GM12878 (cell line): ENCODE results near the gene ROCK2. TPM values are rescaled to one million over a fixed set of nuclear protein-coding genes. Genes with fewer than 3 reads are reported as not detected.
A peak's percentile ranks its signal among the peaks of the same experiment; 100 is the strongest.

Experiments
- ATAC-seq: fragments of 200-7000 bp; cut with Tn5 transposase; 3 replicates; pipeline ENCODE4 v1.9.1; 2020; ENCODE audit warnings: mild to moderate bottlenecking, moderate library complexity
- BruUV-seq: library from RNA; stranded (reverse); fragments of 400-500 nt; replicated peaks from 2 replicates; lab custom pipeline; 2021; lab: Mats Ljungman, UMichigan
- CTCF ChIA-PET: fragments of 300-600 bp; sonication (Branson Sonifier 250); formaldehyde crosslinking; extraction: SDS; loops from one replicate; lab custom pipeline; 2021; ENCODE audit warnings: inconsistent platforms; lab: Yijun Ruan, JAX
- POLR2A ChIA-PET: fragments of 350-600 bp; formaldehyde crosslinking; extraction: SDS; loops from one replicate; lab custom pipeline; 2021; ENCODE audit warnings: inconsistent platforms; lab: Charles Lee
- RAD21 ChIA-PET: fragments of 300-600 bp; sonication (Branson Sonifier 250); formaldehyde crosslinking; loops from one replicate; lab custom pipeline; 2023; ENCODE audit warnings: antibody characterized with exemption; ENCODE audit not compliant: unreplicated experiment; lab: Charles Lee
- SMC1A ChIA-PET: fragments of 300-600 bp; sonication (Branson Sonifier 250); formaldehyde crosslinking; loops from one replicate; lab custom pipeline; 2023; ENCODE audit not compliant: unreplicated experiment, uncharacterized antibody; lab: Charles Lee
- DNase-seq: peaks from one replicate; pipeline ENCODE4 v3.0.0-alpha.2; 2011; ENCODE audit warnings: low read depth, low spot score
- FAIRE-seq: peaks from 3 replicates; lab custom pipeline; 2011; peaks lifted over from hg19 to GRCh38; lab: Jason Lieb, UNC
- H2AFZ ChIP-seq: 2 replicates; pipeline ENCODE4 v1.6.0; 2011; ENCODE audit warnings: low read depth, low read length, control low read depth; ENCODE audit not compliant: control insufficient read depth
- H3K27ac ChIP-seq: 2 replicates; pipeline ENCODE4 v1.5.1; 2011; ENCODE audit warnings: control low read depth; ENCODE audit not compliant: control insufficient read depth, insufficient read depth
- H3K27me3 ChIP-seq, 2 experiments: replicated peaks in 1 of 2; 2 replicates each; pipeline versions ENCODE4 v1.6.0 to v1.6.1; 2011; ENCODE audit warnings: low read length in 1 of 2; ENCODE audit not compliant: control insufficient read depth in 2 of 2, insufficient read depth in 2 of 2
- H3K36me3 ChIP-seq, 2 experiments: 2 replicates each; pipeline ENCODE4 v1.5.1; 2011; ENCODE audit warnings: low read length in 1 of 2; ENCODE audit not compliant: control insufficient read depth in 2 of 2, insufficient read depth in 2 of 2
- H3K4me1 ChIP-seq: 2 replicates; pipeline ENCODE4 v1.6.1; 2011; ENCODE audit warnings: mild to moderate bottlenecking, low read length, moderate library complexity, mixed read lengths; ENCODE audit not compliant: control insufficient read depth, insufficient read depth
- H3K4me2 ChIP-seq: 2 replicates; pipeline ENCODE4 v1.6.0; 2011; ENCODE audit warnings: control low read depth; ENCODE audit not compliant: control insufficient read depth, insufficient read depth
- H3K4me3 ChIP-seq: fragments of 200-600 bp; sonication (generic); 2 replicates; pipeline ENCODE4 v1.5.1; 2016
- H3K79me2 ChIP-seq: 2 replicates; pipeline ENCODE4 v1.6.0; 2011; ENCODE audit warnings: low read length; ENCODE audit not compliant: control insufficient read depth, insufficient read depth
- H3K9ac ChIP-seq: 2 replicates; pipeline ENCODE4 v1.8.0; 2011; ENCODE audit warnings: low read length, control low read depth, mixed read lengths; ENCODE audit not compliant: control insufficient read depth, insufficient read depth
- H3K9me3 ChIP-seq: replicated peaks from 3 replicates; pipeline ENCODE4 v1.5.1; 2011; ENCODE audit warnings: mild to moderate bottlenecking, low read length; ENCODE audit not compliant: control insufficient read depth, insufficient read depth
- H4K20me1 ChIP-seq: 2 replicates; pipeline ENCODE4 v1.6.0; 2011; ENCODE audit not compliant: control insufficient read depth, insufficient read depth
- ESRRA ChIP-seq: IDR thresholded peaks from 2 replicates; pipeline ENCODE4 v1.6.1; 2012; ENCODE audit warnings: mild to moderate bottlenecking, low read length, improper control_type of control experiment
- MEF2A ChIP-seq: IDR thresholded peaks from 2 replicates; pipeline ENCODE4 v1.6.1; 2011; ENCODE audit warnings: low read depth, mild to moderate bottlenecking, low read length, moderate library complexity; ENCODE audit not compliant: insufficient read depth
- MYB ChIP-seq: fragments of 150-350 bp; IDR thresholded peaks from 2 replicates; pipeline ENCODE4 v1.6.1; 2014; ENCODE audit warnings: mild to moderate bottlenecking, low read depth, low read length, borderline replicate concordance
- SMAD5 ChIP-seq: IDR thresholded peaks from 2 replicates; pipeline ENCODE4 v1.6.1; 2016; ENCODE audit warnings: antibody characterized with exemption, low read depth
- WGBS: methylation state at CpG from one replicate; pipeline ENCODE4 v1.1.6; 2016; ENCODE audit warnings: low lambda C conversion rate; ENCODE audit not compliant: insufficient replicate concordance, insufficient coverage; ENCODE audit errors: missing lambda C conversion rate; 5-methylcytosine and 5-hydroxymethylcytosine counted together
- in situ Hi-C: fragments of 300-500 bp; cut with MboI; formaldehyde crosslinking; loops from 9 replicates; pipeline ENCODE4 v1.14.3; 2018; ENCODE audit warnings: mixed read lengths
- intact Hi-C: fragments of 100-400 bp; cut with micrococcal nuclease; formaldehyde crosslinking; loops from one replicate; pipeline ENCODE4 v1.14.2; 2022; ENCODE audit not compliant: unreplicated experiment
- polyA plus RNA-seq, 11 experiments: library from polyadenylated mRNA; depleted of rRNA in 4 of 11; unstranded in 6 of 11; stranded (reverse) in 5 of 11; fragments of >200 nt; fragmentation: Nextera tagmentation in 4 of 11; fragmentation: Illumina TruSeq in 1 of 11; extraction: Ambion mirVana in 4 of 11; extraction: Trizol in 1 of 11; gene quantifications; 1 replicate in 1 of 11; 2 replicates in 10 of 11; pipeline versions ENCODE4 v1.2.1 to v1.2.3, GENCODE V29; 2011 to 2016; ENCODE audit warnings: inconsistent platforms in 2 of 11, missing spikeins in 2 of 11, low read depth in 1 of 11
- total RNA-seq, 4 experiments: library from RNA; depleted of rRNA in 3 of 4; stranded (reverse); fragments of >200 nt in 3 of 4; fragmentation: Illumina TruSeq in 1 of 4; extraction: Trizol in 1 of 4; gene quantifications; 2 replicates each; pipeline versions ENCODE4 v1.2.1 to v1.2.3, GENCODE V29; 2013 to 2021
- TF ChIP-seq, protein P1 (sequence below): fragments of 150-350 bp; IDR thresholded peaks from 2 replicates; pipeline ENCODE4 v1.6.1; 2014; ENCODE audit warnings: mild to moderate bottlenecking, low read depth, low read length
- TF ChIP-seq, protein P2 (sequence below): fragments of 450-650 bp; IDR thresholded peaks from 2 replicates; pipeline ENCODE4 v1.6.1; 2017; ENCODE audit warnings: mild to moderate bottlenecking, moderate library complexity
- TF ChIP-seq, protein P3 (sequence below): fragments of 450-650 bp; IDR thresholded peaks from 2 replicates; pipeline ENCODE4 v1.6.1; 2018; ENCODE audit warnings: mild to moderate bottlenecking, low read depth, moderate library complexity; ENCODE audit not compliant: partially characterized antibody
- TF ChIP-seq, protein P4 (sequence below): fragments of 450-650 bp; IDR thresholded peaks from 2 replicates; pipeline ENCODE4 v1.6.1; 2017; ENCODE audit warnings: mild to moderate bottlenecking, low read depth, inconsistent platforms; ENCODE audit not compliant: poor library complexity, severe bottlenecking
- TF ChIP-seq, protein P5 (sequence below): IDR thresholded peaks from 2 replicates; pipeline ENCODE4 v1.6.1; 2012; ENCODE audit warnings: low read depth, low read length, improper control_type of control experiment

The ROCK2 gene
- total and polyA plus RNA-seq, 10 of the 15 experiments (the other 5 are each of a cell fraction or from before 2014, with no cell fraction given): 4.6 to 22.1 (median 8.3) TPM

DNA sequence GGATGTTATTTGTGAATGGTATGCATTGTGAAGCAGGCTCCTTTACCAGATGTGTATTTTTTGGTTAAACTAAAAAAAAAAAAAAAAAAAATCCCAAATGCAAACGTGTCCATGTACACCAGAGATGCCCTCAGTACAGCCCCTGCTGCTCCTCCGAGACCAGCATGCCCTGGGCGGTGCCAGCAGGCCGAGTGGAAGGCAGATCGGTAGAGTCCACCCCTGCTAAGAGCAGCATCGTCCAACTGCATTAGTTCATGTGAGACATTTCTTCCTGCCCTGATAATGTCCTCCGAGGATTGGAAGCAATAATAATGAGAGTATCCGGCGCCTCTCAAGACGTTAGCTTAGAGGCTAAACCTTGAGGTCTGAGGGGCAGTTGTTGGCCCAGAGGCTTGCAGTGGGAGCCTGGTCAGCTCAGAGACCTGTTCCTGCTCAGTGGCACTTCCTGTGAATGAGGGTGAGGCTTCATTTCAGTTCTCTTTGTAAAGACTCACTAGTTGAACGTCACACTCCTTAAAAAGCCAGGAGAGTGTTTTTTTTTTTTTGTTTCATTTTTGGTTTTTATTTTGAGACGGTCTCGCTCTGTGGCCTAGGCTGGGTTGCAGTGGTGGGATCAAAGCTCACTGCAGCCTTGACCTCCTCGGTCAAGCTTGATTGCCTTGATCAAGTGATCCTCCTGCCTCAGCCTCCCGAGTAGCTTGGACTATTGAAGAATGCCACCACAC lies 183.5 kb downstream of the ROCK2 start:
- intact Hi-C loops: no loop called here
- ATAC-seq (peak; percentile 85), FAIRE-seq (peak; percentile 61), DNase-seq (peak; percentile 23)
- BruUV-seq: no TSS peak
- H3K4me2 ChIP-seq: 0 out of 2 replicates have a peak overlapping the region, but pooled peaks have one; percentile 30
- H3K9me3 ChIP-seq: no peaks in the 10 kb centered on the region
- H3K27me3 ChIP-seq: no peaks in the 10 kb centered on the region; a peak in 1 of 4 replicates
- peak overlapping the region; percentile 52 for H2AFZ ChIP-seq
- no peaks in the 10 kb centered on the region for H4K20me1 ChIP-seq
- H3K9ac ChIP-seq: no peak overlapping the region
- no peaks in the 10 kb centered on the region for H3K36me3 ChIP-seq
- CTCF ChIA-PET: interaction anchor here (0.8 to 1.5 kb wide), 4 partner anchors 28 to 257 kb away, joined by 3 read pairs; a partner anchor contains a TSS
- SMC1A ChIA-PET: interaction anchor here (0.6 to 1.0 kb wide), 2 partner anchors 251 to 506 kb away, joined by 3 read pairs; no protein-coding TSS in a partner anchor
- 56% methylated on average over 15 of the region's 15 CpGs for WGBS
- peaks cover 5% of the 10 kb centered on the region for H3K4me1 ChIP-seq
- H3K27ac ChIP-seq: peak overlapping the region; percentile 7; the same call in 1 of the 2 replicates
- H3K4me3 ChIP-seq: no peak overlapping the region
- in situ Hi-C loops: no loop called here
- POLR2A ChIA-PET: interaction anchor here (0.5 to 0.8 kb wide), 2 partner anchors 13 to 179 kb away, joined by 3 to 4 read pairs; no protein-coding TSS in a partner anchor
- H3K79me2 ChIP-seq: no peaks in the 10 kb centered on the region
- RAD21 ChIA-PET: interaction anchor here (1.2 kb wide), 1 partner anchor 28 kb away, joined by 4 read pairs; a partner anchor contains a TSS
- TF ChIP-seq, protein P1, sequence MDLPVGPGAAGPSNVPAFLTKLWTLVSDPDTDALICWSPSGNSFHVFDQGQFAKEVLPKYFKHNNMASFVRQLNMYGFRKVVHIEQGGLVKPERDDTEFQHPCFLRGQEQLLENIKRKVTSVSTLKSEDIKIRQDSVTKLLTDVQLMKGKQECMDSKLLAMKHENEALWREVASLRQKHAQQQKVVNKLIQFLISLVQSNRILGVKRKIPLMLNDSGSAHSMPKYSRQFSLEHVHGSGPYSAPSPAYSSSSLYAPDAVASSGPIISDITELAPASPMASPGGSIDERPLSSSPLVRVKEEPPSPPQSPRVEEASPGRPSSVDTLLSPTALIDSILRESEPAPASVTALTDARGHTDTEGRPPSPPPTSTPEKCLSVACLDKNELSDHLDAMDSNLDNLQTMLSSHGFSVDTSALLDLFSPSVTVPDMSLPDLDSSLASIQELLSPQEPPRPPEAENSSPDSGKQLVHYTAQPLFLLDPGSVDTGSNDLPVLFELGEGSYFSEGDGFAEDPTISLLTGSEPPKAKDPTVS: no peak
- TF ChIP-seq ESRRA (no peak), MEF2A (no peak), SMAD5 (no peak), MYB (no peak)
- TF ChIP-seq, protein P2, sequence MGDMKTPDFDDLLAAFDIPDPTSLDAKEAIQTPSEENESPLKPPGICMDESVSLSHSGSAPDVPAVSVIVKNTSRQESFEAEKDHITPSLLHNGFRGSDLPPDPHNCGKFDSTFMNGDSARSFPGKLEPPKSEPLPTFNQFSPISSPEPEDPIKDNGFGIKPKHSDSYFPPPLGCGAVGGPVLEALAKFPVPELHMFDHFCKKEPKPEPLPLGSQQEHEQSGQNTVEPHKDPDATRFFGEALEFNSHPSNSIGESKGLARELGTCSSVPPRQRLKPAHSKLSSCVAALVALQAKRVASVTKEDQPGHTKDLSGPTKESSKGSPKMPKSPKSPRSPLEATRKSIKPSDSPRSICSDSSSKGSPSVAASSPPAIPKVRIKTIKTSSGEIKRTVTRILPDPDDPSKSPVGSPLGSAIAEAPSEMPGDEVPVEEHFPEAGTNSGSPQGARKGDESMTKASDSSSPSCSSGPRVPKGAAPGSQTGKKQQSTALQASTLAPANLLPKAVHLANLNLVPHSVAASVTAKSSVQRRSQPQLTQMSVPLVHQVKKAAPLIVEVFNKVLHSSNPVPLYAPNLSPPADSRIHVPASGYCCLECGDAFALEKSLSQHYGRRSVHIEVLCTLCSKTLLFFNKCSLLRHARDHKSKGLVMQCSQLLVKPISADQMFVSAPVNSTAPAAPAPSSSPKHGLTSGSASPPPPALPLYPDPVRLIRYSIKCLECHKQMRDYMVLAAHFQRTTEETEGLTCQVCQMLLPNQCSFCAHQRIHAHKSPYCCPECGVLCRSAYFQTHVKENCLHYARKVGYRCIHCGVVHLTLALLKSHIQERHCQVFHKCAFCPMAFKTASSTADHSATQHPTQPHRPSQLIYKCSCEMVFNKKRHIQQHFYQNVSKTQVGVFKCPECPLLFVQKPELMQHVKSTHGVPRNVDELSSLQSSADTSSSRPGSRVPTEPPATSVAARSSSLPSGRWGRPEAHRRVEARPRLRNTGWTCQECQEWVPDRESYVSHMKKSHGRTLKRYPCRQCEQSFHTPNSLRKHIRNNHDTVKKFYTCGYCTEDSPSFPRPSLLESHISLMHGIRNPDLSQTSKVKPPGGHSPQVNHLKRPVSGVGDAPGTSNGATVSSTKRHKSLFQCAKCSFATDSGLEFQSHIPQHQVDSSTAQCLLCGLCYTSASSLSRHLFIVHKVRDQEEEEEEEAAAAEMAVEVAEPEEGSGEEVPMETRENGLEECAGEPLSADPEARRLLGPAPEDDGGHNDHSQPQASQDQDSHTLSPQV: no peak
- TF ChIP-seq, protein P3, sequence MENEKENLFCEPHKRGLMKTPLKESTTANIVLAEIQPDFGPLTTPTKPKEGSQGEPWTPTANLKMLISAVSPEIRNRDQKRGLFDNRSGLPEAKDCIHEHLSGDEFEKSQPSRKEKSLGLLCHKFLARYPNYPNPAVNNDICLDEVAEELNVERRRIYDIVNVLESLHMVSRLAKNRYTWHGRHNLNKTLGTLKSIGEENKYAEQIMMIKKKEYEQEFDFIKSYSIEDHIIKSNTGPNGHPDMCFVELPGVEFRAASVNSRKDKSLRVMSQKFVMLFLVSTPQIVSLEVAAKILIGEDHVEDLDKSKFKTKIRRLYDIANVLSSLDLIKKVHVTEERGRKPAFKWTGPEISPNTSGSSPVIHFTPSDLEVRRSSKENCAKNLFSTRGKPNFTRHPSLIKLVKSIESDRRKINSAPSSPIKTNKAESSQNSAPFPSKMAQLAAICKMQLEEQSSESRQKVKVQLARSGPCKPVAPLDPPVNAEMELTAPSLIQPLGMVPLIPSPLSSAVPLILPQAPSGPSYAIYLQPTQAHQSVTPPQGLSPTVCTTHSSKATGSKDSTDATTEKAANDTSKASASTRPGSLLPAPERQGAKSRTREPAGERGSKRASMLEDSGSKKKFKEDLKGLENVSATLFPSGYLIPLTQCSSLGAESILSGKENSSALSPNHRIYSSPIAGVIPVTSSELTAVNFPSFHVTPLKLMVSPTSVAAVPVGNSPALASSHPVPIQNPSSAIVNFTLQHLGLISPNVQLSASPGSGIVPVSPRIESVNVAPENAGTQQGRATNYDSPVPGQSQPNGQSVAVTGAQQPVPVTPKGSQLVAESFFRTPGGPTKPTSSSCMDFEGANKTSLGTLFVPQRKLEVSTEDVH: no peak
- TF ChIP-seq, protein P4, sequence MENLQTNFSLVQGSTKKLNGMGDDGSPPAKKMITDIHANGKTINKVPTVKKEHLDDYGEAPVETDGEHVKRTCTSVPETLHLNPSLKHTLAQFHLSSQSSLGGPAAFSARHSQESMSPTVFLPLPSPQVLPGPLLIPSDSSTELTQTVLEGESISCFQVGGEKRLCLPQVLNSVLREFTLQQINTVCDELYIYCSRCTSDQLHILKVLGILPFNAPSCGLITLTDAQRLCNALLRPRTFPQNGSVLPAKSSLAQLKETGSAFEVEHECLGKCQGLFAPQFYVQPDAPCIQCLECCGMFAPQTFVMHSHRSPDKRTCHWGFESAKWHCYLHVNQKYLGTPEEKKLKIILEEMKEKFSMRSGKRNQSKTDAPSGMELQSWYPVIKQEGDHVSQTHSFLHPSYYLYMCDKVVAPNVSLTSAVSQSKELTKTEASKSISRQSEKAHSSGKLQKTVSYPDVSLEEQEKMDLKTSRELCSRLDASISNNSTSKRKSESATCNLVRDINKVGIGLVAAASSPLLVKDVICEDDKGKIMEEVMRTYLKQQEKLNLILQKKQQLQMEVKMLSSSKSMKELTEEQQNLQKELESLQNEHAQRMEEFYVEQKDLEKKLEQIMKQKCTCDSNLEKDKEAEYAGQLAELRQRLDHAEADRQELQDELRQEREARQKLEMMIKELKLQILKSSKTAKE: no peak
- TF ChIP-seq, protein P5, sequence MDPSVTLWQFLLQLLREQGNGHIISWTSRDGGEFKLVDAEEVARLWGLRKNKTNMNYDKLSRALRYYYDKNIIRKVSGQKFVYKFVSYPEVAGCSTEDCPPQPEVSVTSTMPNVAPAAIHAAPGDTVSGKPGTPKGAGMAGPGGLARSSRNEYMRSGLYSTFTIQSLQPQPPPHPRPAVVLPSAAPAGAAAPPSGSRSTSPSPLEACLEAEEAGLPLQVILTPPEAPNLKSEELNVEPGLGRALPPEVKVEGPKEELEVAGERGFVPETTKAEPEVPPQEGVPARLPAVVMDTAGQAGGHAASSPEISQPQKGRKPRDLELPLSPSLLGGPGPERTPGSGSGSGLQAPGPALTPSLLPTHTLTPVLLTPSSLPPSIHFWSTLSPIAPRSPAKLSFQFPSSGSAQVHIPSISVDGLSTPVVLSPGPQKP: no peak
